ENCODE data around the gene DGCR6L.
"Not testable (repeated sequence)": the region's sequence is repeated elsewhere in the genome, so short reads cannot be mapped to it uniquely, and the experiment has no call there.

DGCR6L gene

GRCh38 chr22:20313306-20314077 is 6.4 kb downstream of the DGCR6L start:
- not testable (repeated sequence) for H3K9ac ChIP-seq (ENCODE audit: low read length); H3K4me1 ChIP-seq (ENCODE audit: control insufficient read depth, low read depth, low read length); H3K36me3 ChIP-seq (ENCODE audit: control insufficient read depth, low read depth, low read length); H3K4me3 ChIP-seq (ENCODE audit: low read length); H3K9me3 ChIP-seq (ENCODE audit: control insufficient read depth, low read depth, low read length); H3K27ac ChIP-seq (ENCODE audit: low read length); H3K27me3 ChIP-seq (ENCODE audit: control insufficient read depth, insufficient read depth, low read length)

- H3K9ac ChIP-seq (ENCODE audit: low read length): no peak overlapping the region
- H3K9me3 ChIP-seq (ENCODE audit: control insufficient read depth, low read depth, low read length): no peaks in the 10 kb centered on the region
- H3K36me3 ChIP-seq (ENCODE audit: control insufficient read depth, low read depth, low read length): no peaks in the 10 kb centered on the region
- H3K27me3 ChIP-seq (ENCODE audit: control insufficient read depth, insufficient read depth, low read length): no peaks in the 10 kb centered on the region
- no peak overlapping the region for H3K4me3 ChIP-seq (ENCODE audit: low read length)
- H3K27ac ChIP-seq (ENCODE audit: low read length): no peak overlapping the region
- H3K4me1 ChIP-seq (ENCODE audit: control insufficient read depth, low read depth, low read length): no peaks in the 10 kb centered on the region
Observed at GRCh38 chr22:20312396-20313191, 7.3 kb downstream of the DGCR6L start.

- not testable (repeated sequence) for H3K36me3 ChIP-seq (ENCODE audit: control insufficient read depth, low read depth, low read length); H3K27me3 ChIP-seq (ENCODE audit: control insufficient read depth, insufficient read depth, low read length); H3K9me3 ChIP-seq (ENCODE audit: control insufficient read depth, low read depth, low read length); H3K4me3 ChIP-seq (ENCODE audit: low read length); H3K4me1 ChIP-seq (ENCODE audit: control insufficient read depth, low read depth, low read length); H3K27ac ChIP-seq (ENCODE audit: low read length); H3K9ac ChIP-seq (ENCODE audit: low read length)
Observed at GRCh38 chr22:20311249-20312062, 8.4 kb downstream of the DGCR6L start.

GRCh38 chr22:20310773-20311172 is 9.1 kb downstream of the DGCR6L start:
- not testable (repeated sequence) for H3K4me1 ChIP-seq (ENCODE audit: control insufficient read depth, low read depth, low read length); H3K9me3 ChIP-seq (ENCODE audit: control insufficient read depth, low read depth, low read length); H3K9ac ChIP-seq (ENCODE audit: low read length); H3K4me3 ChIP-seq (ENCODE audit: low read length); H3K27me3 ChIP-seq (ENCODE audit: control insufficient read depth, insufficient read depth, low read length); H3K27ac ChIP-seq (ENCODE audit: low read length); H3K36me3 ChIP-seq (ENCODE audit: control insufficient read depth, low read depth, low read length)

- H3K4me1 ChIP-seq (ENCODE audit: control insufficient read depth, low read depth, low read length); H3K4me3 ChIP-seq (ENCODE audit: low read length): not testable (repeated sequence)
Observed at GRCh38 chr22:20310180-20310579, 9.7 kb downstream of the DGCR6L start.

GRCh38 chr22:20308806-20309650 is 10.8 kb downstream of the DGCR6L start:
- H3K27ac ChIP-seq (ENCODE audit: low read length); H3K36me3 ChIP-seq (ENCODE audit: control insufficient read depth, low read depth, low read length); H3K4me1 ChIP-seq (ENCODE audit: control insufficient read depth, low read depth, low read length); H3K9me3 ChIP-seq (ENCODE audit: control insufficient read depth, low read depth, low read length); H3K9ac ChIP-seq (ENCODE audit: low read length); H3K4me3 ChIP-seq (ENCODE audit: low read length); H3K27me3 ChIP-seq (ENCODE audit: control insufficient read depth, insufficient read depth, low read length): not testable (repeated sequence)

More at GRCh38 chr22:20310180-20310579, 9.7 kb downstream of the DGCR6L start:
- not testable (repeated sequence) for H3K9ac ChIP-seq (ENCODE audit: low read length); H3K36me3 ChIP-seq (ENCODE audit: control insufficient read depth, low read depth, low read length); H3K9me3 ChIP-seq (ENCODE audit: control insufficient read depth, low read depth, low read length); H3K27ac ChIP-seq (ENCODE audit: low read length); H3K27me3 ChIP-seq (ENCODE audit: control insufficient read depth, insufficient read depth, low read length)

- H3K4me3 ChIP-seq (ENCODE audit: low read length); H3K27ac ChIP-seq (ENCODE audit: low read length); H3K36me3 ChIP-seq (ENCODE audit: control insufficient read depth, low read depth, low read length); H3K4me1 ChIP-seq (ENCODE audit: control insufficient read depth, low read depth, low read length); H3K9ac ChIP-seq (ENCODE audit: low read length); H3K9me3 ChIP-seq (ENCODE audit: control insufficient read depth, low read depth, low read length); H3K27me3 ChIP-seq (ENCODE audit: control insufficient read depth, insufficient read depth, low read length): not testable (repeated sequence)
Observed at GRCh38 chr22:20307448-20308447, 12.1 kb downstream of the DGCR6L start.

- H3K36me3 ChIP-seq (ENCODE audit: control insufficient read depth, low read depth, low read length); H3K27me3 ChIP-seq (ENCODE audit: control insufficient read depth, insufficient read depth, low read length); H3K9me3 ChIP-seq (ENCODE audit: control insufficient read depth, low read depth, low read length); H3K9ac ChIP-seq (ENCODE audit: low read length); H3K4me3 ChIP-seq (ENCODE audit: low read length); H3K27ac ChIP-seq (ENCODE audit: low read length); H3K4me1 ChIP-seq (ENCODE audit: control insufficient read depth, low read depth, low read length): not testable (repeated sequence)
Observed at GRCh38 chr22:20306646-20307447, 13.0 kb downstream of the DGCR6L start.

GRCh38 chr22:20305894-20306645 is 13.8 kb downstream of the DGCR6L start:
- no peaks in the 10 kb centered on the region for H3K36me3 ChIP-seq (ENCODE audit: control insufficient read depth, low read depth, low read length)
- H3K4me1 ChIP-seq (ENCODE audit: control insufficient read depth, low read depth, low read length): no peaks in the 10 kb centered on the region
- peaks cover 14% of the 10 kb centered on the region for H3K27me3 ChIP-seq (ENCODE audit: control insufficient read depth, insufficient read depth, low read length)
- H3K4me3 ChIP-seq (ENCODE audit: low read length): no peak overlapping the region
- H3K9ac ChIP-seq (ENCODE audit: low read length): no peak overlapping the region
- no peaks in the 10 kb centered on the region for H3K9me3 ChIP-seq (ENCODE audit: control insufficient read depth, low read depth, low read length)
- no peak overlapping the region for H3K27ac ChIP-seq (ENCODE audit: low read length)
